GM23338 (cell line): ENCODE data around the gene GPT2.

Source experiments
- CREB1 ChIP-seq: fragments of 250-450 bp; sonication (Bioruptor Pico); IDR thresholded peaks from 2 replicates; pipeline ENCODE4 v1.5.0; 2020; ENCODE audit warnings: low read depth, mild to moderate bottlenecking, moderate library complexity
- EZH2 ChIP-seq: fragments of 200-600 bp; sonication (generic); IDR thresholded peaks from one replicate; pipeline ENCODE4 v1.8.0; 2017; ENCODE audit warnings: antibody characterized with exemption, mild to moderate bottlenecking, low read depth; ENCODE audit not compliant: unreplicated experiment
- EZH2phosphoT487 ChIP-seq: fragments of 200-600 bp; sonication (generic); IDR thresholded peaks from one replicate; pipeline ENCODE4 v1.8.1; 2018; ENCODE audit warnings: antibody characterized with exemption; ENCODE audit not compliant: unreplicated experiment
- JUNB ChIP-seq: IDR thresholded peaks from one replicate; pipeline ENCODE4 v1.6.1; 2016; ENCODE audit warnings: antibody characterized with exemption; ENCODE audit not compliant: unreplicated experiment
- NANOG ChIP-seq: IDR thresholded peaks from 2 replicates; pipeline ENCODE4 v1.6.1; 2016; ENCODE audit warnings: antibody characterized with exemption, borderline replicate concordance
- POLR2AphosphoS5 ChIP-seq: IDR thresholded peaks from 2 replicates; pipeline ENCODE4 v1.6.1; 2016; ENCODE audit warnings: antibody characterized with exemption, low read depth
- STAT1 ChIP-seq: IDR thresholded peaks from one replicate; pipeline ENCODE4 v1.6.1; 2016; ENCODE audit warnings: antibody characterized with exemption; ENCODE audit not compliant: unreplicated experiment
- ZNF114 ChIP-seq: fragments of 250-450 bp; sonication (Bioruptor Pico); IDR thresholded peaks from 2 replicates; pipeline ENCODE4 v1.5.0; 2020; ENCODE audit warnings: mild to moderate bottlenecking, moderate library complexity
- ZNF331 ChIP-seq: fragments of 250-450 bp; sonication (Bioruptor Pico); IDR thresholded peaks from 2 replicates; pipeline ENCODE4 v1.5.0; 2020; ENCODE audit warnings: low read depth, mild to moderate bottlenecking, moderate library complexity
- TF ChIP-seq, protein P1 (sequence below), 2 experiments: fragments of 200-600 bp in 1 of 2; sonication (generic) in 1 of 2; conservative IDR thresholded peaks; 2 replicates each; pipeline versions ENCODE4 v1.5.1 to v1.6.1; 2016 to 2017; ENCODE audit warnings: antibody characterized with exemption in 2 of 2, low read depth in 2 of 2, mild to moderate bottlenecking in 2 of 2, moderate library complexity in 1 of 2
- TF ChIP-seq, protein P2 (sequence below): IDR thresholded peaks from one replicate; pipeline ENCODE4 v1.6.1; 2018; ENCODE audit warnings: antibody characterized with exemption; ENCODE audit not compliant: unreplicated experiment
- TF ChIP-seq, protein P3 (sequence below): IDR thresholded peaks from 2 replicates; pipeline ENCODE4 v1.6.1; 2016; ENCODE audit warnings: antibody characterized with exemption
- TF ChIP-seq, protein P4 (sequence below): fragments of 250-450 bp; sonication (Bioruptor Pico); IDR thresholded peaks from 2 replicates; pipeline ENCODE4 v1.5.0; 2020; ENCODE audit warnings: mild to moderate bottlenecking, moderate library complexity

DNA sequence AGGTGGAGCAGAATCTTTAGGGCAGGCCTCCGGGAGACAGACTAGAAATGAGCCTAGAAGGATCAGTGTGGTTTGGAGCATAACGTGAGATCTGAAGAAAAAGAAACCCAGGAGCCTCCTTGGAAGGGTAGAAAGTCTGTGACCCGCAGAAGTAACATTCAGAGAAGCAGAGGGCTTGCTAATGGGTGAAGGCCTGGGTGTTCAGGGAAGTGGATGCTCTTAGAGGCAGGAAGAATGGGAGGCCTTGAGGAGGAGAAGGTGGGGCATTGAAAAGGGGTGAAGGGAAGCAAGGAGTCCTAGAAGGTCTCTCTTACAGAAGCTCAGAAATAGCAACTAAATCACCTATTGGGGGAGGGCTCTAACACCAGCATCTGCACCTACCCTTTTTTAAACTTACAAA lies 20.3 kb downstream of the GPT2 start:
- TF ChIP-seq EZH2, result no peak
- TF ChIP-seq, protein P1, sequence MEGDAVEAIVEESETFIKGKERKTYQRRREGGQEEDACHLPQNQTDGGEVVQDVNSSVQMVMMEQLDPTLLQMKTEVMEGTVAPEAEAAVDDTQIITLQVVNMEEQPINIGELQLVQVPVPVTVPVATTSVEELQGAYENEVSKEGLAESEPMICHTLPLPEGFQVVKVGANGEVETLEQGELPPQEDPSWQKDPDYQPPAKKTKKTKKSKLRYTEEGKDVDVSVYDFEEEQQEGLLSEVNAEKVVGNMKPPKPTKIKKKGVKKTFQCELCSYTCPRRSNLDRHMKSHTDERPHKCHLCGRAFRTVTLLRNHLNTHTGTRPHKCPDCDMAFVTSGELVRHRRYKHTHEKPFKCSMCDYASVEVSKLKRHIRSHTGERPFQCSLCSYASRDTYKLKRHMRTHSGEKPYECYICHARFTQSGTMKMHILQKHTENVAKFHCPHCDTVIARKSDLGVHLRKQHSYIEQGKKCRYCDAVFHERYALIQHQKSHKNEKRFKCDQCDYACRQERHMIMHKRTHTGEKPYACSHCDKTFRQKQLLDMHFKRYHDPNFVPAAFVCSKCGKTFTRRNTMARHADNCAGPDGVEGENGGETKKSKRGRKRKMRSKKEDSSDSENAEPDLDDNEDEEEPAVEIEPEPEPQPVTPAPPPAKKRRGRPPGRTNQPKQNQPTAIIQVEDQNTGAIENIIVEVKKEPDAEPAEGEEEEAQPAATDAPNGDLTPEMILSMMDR (conservative IDR thresholded peaks at IDR 0.05; ENCODE audit: low read depth in 2 of 2), result no peak
- TF ChIP-seq, protein P2, sequence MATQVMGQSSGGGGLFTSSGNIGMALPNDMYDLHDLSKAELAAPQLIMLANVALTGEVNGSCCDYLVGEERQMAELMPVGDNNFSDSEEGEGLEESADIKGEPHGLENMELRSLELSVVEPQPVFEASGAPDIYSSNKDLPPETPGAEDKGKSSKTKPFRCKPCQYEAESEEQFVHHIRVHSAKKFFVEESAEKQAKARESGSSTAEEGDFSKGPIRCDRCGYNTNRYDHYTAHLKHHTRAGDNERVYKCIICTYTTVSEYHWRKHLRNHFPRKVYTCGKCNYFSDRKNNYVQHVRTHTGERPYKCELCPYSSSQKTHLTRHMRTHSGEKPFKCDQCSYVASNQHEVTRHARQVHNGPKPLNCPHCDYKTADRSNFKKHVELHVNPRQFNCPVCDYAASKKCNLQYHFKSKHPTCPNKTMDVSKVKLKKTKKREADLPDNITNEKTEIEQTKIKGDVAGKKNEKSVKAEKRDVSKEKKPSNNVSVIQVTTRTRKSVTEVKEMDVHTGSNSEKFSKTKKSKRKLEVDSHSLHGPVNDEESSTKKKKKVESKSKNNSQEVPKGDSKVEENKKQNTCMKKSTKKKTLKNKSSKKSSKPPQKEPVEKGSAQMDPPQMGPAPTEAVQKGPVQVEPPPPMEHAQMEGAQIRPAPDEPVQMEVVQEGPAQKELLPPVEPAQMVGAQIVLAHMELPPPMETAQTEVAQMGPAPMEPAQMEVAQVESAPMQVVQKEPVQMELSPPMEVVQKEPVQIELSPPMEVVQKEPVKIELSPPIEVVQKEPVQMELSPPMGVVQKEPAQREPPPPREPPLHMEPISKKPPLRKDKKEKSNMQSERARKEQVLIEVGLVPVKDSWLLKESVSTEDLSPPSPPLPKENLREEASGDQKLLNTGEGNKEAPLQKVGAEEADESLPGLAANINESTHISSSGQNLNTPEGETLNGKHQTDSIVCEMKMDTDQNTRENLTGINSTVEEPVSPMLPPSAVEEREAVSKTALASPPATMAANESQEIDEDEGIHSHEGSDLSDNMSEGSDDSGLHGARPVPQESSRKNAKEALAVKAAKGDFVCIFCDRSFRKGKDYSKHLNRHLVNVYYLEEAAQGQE, result no peak
- no peak for TF ChIP-seq EZH2phosphoT487
- no peak for TF ChIP-seq POLR2AphosphoS5
- TF ChIP-seq JUNB, result no peak
- TF ChIP-seq CREB1 (CRISPR knock-in tag), result no peak
- TF ChIP-seq NANOG, result no peak
- TF ChIP-seq, protein P3, sequence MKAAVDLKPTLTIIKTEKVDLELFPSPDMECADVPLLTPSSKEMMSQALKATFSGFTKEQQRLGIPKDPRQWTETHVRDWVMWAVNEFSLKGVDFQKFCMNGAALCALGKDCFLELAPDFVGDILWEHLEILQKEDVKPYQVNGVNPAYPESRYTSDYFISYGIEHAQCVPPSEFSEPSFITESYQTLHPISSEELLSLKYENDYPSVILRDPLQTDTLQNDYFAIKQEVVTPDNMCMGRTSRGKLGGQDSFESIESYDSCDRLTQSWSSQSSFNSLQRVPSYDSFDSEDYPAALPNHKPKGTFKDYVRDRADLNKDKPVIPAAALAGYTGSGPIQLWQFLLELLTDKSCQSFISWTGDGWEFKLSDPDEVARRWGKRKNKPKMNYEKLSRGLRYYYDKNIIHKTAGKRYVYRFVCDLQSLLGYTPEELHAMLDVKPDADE, result no peak
- no peak for TF ChIP-seq ZNF331 (CRISPR knock-in tag)
- TF ChIP-seq, protein P4, sequence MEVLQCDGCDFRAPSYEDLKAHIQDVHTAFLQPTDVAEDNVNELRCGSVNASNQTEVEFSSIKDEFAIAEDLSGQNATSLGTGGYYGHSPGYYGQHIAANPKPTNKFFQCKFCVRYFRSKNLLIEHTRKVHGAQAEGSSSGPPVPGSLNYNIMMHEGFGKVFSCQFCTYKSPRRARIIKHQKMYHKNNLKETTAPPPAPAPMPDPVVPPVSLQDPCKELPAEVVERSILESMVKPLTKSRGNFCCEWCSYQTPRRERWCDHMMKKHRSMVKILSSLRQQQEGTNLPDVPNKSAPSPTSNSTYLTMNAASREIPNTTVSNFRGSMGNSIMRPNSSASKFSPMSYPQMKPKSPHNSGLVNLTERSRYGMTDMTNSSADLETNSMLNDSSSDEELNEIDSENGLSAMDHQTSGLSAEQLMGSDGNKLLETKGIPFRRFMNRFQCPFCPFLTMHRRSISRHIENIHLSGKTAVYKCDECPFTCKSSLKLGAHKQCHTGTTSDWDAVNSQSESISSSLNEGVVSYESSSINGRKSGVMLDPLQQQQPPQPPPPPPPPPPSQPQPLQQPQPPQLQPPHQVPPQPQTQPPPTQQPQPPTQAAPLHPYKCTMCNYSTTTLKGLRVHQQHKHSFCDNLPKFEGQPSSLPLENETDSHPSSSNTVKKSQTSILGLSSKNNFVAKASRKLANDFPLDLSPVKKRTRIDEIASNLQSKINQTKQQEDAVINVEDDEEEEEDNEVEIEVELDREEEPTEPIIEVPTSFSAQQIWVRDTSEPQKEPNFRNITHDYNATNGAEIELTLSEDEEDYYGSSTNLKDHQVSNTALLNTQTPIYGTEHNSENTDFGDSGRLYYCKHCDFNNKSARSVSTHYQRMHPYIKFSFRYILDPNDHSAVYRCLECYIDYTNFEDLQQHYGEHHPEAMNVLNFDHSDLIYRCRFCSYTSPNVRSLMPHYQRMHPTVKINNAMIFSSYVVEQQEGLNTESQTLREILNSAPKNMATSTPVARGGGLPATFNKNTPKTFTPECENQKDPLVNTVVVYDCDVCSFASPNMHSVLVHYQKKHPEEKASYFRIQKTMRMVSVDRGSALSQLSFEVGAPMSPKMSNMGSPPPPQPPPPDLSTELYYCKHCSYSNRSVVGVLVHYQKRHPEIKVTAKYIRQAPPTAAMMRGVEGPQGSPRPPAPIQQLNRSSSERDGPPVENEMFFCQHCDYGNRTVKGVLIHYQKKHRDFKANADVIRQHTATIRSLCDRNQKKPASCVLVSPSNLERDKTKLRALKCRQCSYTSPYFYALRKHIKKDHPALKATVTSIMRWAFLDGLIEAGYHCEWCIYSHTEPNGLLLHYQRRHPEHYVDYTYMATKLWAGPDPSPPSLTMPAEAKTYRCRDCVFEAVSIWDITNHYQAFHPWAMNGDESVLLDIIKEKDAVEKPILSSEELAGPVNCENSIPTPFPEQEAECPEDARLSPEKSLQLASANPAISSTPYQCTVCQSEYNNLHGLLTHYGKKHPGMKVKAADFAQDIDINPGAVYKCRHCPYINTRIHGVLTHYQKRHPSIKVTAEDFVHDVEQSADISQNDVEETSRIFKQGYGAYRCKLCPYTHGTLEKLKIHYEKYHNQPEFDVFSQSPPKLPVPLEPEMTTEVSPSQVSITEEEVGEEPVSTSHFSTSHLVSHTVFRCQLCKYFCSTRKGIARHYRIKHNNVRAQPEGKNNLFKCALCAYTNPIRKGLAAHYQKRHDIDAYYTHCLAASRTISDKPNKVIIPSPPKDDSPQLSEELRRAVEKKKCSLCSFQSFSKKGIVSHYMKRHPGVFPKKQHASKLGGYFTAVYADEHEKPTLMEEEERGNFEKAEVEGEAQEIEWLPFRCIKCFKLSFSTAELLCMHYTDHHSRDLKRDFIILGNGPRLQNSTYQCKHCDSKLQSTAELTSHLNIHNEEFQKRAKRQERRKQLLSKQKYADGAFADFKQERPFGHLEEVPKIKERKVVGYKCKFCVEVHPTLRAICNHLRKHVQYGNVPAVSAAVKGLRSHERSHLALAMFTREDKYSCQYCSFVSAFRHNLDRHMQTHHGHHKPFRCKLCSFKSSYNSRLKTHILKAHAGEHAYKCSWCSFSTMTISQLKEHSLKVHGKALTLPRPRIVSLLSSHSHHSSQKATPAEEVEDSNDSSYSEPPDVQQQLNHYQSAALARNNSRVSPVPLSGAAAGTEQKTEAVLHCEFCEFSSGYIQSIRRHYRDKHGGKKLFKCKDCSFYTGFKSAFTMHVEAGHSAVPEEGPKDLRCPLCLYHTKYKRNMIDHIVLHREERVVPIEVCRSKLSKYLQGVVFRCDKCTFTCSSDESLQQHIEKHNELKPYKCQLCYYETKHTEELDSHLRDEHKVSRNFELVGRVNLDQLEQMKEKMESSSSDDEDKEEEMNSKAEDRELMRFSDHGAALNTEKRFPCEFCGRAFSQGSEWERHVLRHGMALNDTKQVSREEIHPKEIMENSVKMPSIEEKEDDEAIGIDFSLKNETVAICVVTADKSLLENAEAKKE (CRISPR knock-in tag), result no peak
- no peak for TF ChIP-seq ZNF114
- TF ChIP-seq STAT1, result no peak
